GM18505 (cell line): ENCODE data around the gene EFHD1.
"Not testable (repeated sequence)": the region's sequence is repeated elsewhere in the genome, so short reads cannot be mapped to it uniquely, and the experiment has no call there.

ENCODE experiments used
- ATAC-seq: cut with Tn5 transposase; IDR thresholded peaks from one replicate; pipeline ENCODE4 v1.9.1; 2021; ENCODE audit not compliant: unreplicated experiment
- POLR2A ChIP-seq: IDR thresholded peaks from 4 replicates; pipeline ENCODE4 v1.6.1; 2011; ENCODE audit warnings: borderline replicate concordance; ENCODE audit not compliant: insufficient read depth, insufficient read length; ENCODE audit errors: extremely low read depth

EFHD1 gene

DNA sequence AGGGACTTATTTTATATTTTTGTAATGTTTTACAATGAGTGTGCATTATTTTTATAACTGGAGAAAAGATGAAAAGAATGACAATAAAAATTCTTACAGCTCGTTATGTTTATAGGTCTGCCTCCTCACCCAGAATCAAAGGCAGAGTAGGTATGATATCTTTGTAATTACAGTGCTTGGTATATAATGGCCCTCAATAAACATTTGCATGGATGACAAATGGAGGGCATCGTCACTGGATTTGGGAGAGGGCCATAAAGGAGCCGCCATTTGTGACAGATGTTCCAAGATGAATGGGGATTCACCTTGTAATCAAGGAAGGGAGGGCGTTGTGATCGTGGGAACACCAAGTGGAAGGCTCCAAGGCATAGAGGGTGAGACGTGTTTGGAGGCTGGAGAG lies 41.1 kb downstream of the EFHD1 start:
- no peak for ATAC-seq
- no peak for TF ChIP-seq POLR2A

DNA sequence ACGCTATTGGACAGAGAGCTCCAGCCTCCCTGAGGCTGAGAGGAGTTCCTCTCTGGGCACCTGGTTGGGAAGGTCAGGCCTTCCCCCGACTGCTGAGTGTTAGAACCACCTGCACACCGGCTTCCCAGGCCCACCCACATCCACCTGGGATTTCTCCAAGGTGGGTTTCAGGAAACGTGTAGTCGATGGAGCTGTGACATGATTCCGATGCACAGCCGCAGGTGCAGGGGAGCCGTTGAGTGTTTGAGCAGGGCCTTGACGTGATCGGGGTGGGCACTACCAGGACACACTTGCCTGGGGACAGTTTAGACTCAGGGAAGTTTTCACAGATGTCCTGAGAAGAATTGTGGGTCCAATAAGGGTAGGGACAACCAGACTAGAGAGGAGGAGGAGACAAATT lies 42.0 kb downstream of the EFHD1 start:
- TF ChIP-seq POLR2A, result no peak
- no peak for ATAC-seq

DNA sequence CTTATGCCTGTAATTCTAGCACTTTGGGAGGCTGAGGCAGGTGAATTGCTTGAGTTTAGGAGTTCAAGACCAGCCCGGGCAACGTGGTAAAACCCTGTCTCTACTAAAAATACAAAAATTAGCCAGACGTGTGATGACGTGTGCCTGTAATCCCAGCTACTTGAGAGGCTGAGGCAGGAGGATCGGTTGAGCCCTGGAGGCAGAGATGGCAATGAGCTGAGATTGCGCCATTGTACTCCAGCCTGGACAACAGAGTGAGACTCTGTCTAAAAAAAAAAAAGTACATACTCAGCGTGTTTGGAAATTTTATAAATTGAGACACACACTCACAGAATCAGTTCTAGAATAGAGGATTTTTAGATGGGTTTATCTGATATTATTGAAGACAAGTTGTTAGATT lies 46.6 kb downstream of the EFHD1 start:
- TF ChIP-seq POLR2A, result no peak
- ATAC-seq, result no peak

DNA sequence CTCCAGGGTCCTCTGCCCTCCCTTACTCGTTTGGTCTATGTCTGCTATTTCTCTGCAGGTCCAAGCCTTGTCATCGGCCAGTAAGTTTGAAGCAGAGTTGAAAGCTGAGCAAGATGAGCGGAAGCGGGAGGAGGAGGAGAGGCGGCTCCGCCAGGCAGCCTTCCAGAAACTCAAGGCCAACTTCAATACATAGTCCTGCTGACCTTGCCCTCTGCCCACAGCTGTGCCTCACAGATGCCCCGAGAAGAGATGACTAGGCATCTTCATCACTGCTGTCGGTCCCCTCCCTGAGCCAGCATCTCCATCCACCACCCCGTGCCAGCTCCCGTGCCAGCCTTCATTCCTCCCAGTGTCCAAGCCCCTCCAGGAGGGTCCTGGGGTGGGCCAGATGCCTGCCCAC lies 48.1 kb downstream of the EFHD1 start:
- ATAC-seq, result no peak

DNA sequence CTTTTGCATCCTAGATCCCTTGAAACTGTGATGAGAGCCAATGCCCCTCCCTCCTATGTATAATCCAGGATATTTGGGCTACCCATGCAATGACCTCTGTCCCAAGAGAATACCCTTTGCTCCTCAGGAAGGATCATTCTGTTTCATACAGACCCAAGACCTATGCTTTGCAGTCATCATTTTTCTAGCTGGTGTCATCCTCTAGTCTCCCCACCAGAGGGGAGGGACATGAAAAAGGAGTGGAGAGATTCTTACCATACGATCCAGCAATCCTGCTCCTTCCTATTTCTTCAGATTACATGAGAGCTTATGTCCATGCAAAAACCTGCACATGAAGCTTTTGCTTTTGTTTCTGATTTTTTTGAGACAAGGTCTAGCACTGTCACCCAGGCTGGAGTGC lies 50.0 kb downstream of the EFHD1 start:
- TF ChIP-seq POLR2A, result no peak

More for the DNA sequence above, 48.1 kb downstream of the EFHD1 start:
- TF ChIP-seq POLR2A, result no peak

DNA sequence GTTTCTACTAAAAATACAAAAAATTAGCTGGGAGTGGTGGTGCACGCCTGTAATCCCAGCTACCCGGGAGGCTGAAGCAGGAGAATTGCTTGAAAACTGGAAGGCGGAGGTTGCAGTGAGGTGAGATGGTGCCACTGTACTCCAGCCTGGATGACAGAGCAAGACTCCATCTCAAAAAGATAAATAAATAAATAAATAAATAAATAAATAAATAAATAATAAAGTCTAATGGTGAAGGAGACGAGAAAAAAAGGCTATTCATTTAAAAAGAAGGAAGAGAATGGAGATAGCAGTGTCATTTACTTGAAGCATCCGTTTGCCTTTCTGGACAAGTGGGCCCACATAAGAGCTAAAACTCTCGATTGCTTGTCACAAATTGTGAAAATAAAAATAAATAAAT lies 52.0 kb downstream of the EFHD1 start:
- ATAC-seq, result not testable (repeated sequence)

More for the DNA sequence above, 50.0 kb downstream of the EFHD1 start:
- no peak for ATAC-seq

DNA sequence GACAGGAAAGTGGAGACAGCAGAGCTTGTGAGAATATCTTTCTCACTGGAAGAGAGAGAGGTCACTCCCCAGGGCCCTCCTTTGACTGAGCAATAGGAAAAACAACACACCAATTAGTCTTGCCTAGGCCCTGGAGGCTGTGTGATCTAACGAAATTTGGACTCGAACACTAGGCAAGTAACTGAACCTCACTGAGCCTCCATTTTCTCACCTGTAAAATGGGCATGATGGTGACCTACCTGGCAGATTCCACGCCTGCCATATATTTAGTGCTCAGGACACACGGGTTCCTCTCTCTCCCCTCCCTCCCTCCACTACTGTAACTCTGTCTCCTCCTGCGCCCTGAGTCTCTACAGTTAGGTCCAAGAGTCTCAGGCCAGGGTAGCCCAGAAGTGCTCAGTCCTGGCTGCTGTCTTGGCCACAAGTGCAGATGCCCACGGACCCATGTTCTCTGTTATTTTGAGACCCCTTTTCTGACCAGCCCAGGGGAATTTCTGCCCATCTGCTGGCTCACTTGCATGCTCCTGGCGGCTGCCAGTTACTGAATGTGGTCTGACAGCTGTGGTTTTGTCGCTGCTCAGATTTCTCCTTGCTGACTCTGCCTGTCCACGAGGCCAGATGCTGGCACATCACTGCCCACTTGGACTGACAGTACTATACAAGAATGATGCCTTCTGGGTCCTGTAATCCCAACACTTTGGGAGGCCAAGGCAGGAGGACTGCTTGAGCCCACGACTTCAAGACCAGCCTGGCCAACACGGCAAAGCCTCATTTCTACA lies 54.2 kb downstream of the EFHD1 start:
- TF ChIP-seq POLR2A, result no peak
- ATAC-seq, result no peak

DNA sequence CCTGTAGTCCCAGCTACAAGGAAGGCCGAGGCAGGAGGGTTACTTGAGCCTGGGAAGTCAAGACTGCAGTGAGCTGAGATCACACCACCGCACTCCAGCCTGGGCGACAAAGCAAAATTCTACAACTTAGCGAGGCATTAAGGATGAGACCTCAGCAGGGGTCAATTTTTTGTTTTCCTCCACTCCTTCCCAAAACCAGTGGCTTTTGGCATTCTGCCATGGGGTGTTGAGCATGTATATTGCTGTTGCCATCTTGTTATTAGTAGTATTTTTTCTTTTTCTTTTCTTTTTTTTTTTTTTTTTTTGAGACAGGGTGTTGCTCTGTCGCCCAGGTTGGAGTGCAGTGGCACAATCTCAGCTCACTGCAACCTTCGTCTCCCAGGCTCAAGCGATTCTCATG lies 54.8 kb downstream of the EFHD1 start:
- TF ChIP-seq POLR2A, result no peak
- ATAC-seq, result no peak

DNA sequence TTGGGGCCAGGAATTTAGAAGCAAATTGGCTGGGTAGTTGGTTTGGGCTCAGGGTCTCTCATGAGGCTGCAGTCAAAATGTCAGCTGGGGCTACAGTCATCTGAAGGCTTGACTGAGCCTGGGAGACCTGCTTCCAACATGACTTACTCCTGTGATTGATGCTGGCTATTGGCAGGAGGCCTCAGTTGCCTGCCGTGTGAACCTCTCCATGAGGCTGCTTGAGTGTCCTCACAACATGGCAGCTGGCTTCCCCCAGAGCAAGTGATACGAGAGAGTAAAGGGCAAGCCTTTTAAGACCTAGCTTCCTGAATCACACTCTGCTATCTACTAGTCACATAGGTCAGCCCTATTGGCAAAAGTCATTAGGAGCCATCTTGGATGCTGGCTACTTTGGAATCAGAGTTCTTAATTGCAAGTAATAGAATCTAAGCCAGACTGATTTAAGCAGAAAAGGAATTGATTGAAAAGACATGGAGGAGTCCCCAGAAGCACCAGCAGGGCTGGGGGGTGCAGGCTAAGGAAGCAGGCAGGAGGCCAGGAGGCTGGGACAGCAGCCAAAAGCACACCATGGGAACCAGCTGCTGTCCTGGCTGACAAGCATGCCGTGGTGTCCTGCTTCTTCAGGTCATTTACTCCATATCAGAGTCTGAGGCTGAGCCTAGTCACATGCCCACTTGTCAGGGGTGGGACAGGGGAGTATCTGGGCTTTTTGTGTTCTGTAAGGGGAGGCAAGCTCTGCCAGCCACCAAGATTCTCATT lies 55.9 kb downstream of the EFHD1 start:
- no peak for ATAC-seq
- TF ChIP-seq POLR2A, result no peak

DNA sequence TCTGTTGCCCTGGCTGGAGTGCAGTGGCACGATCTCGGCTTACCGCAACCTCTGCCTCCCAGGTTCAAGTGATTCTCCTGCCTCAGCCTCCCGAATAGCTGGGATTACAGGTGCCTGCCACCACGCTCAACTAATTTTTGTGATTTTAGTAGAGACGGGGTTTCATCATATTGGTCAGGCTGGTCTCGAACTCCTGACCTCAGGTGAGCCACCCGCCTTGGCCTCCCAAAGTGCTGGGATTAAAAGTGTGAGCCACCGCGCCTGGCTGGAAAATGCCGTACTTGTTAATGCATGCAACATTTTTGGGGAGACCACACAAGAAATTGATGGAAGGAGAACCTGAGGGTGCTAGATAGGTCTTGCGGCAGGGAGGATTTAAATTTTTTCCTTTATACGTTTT lies 57.7 kb downstream of the EFHD1 start:
- ATAC-seq, result not testable (repeated sequence)

DNA sequence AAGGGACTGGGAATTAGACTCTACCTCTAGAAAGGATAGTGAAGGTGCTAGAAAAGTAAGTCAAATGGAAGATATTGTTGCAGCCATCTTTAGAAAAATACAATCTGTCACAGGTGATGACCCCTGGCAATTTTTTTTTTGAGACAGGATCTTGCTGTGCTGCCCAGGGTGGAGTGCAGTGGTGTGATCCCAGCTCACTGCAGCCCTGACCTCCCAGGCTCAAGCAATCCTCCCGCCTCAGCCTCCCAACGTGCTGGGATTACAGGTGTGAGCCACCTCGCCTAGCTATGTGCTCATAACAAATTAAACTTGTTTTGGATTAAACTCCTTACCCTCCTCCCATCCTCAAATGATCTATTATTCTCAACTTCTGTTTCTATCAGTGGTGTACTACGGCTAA lies 59.9 kb downstream of the EFHD1 start:
- no peak for TF ChIP-seq POLR2A
- ATAC-seq, result no peak

DNA sequence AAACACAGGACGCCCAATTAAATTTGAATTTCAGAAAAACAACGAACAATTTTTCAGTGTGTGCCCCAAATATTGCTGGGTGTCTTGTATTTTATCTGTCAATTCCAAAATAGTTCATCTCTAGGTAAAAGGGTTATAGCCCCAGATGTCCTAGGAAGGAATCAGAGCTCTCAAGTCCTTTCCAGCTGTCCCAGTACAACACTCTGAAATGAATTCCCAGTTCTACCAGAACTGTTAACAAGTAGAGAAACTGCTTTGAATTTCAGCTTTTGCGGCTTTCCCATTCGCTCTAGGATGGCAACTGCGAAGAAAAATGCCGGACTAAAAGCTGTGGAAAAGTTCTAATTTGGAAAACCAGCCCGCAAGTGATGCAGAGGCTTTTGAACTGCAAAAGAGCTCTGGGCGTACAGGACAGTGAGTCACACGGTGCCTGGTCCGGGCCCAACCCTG lies 63.2 kb downstream of the EFHD1 start:
- TF ChIP-seq POLR2A, result no peak
- ATAC-seq, result no peak

DNA sequence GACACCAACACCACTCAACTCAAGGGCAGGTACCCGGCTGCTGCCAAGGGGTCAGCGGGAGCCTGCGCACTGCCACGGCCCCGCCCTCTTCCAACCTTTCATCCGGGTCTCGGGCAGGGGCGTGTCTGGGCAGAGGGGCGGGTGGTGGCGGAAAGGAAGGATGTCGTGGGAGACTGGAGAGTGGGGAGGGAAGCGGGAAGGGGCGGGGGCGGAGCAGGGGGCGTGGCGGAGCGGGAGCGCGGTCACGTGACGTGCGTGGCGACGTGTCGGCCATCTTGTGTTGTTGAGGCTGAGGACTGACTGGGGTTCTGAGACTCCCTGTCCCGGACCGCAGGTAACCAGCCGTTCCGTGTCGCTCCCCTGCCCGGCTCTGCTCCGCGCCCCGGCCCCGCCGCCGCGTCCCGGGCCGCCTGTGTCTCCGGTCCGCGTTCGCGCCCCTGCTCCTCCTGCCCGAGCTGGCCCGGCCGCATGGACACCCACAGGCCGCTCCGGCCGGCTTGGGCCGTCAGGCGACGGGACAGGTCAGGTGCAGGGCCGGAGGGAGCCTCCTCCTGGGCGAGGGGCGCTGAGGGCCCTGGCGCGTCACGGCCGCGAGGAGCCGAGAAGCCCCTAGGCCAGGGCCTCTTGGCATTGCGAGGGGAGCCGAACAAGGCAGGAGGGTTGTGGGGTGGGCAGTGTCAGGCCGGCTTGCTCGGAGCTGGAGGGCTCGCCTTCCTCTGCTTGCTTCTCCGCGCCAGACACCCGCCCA lies 63.8 kb downstream of the EFHD1 start, which contains the start of gene GIGYF2:
TSS of gene GIGYF2 (plus strand) at position 273 of the 748 bp plus-strand sequence. CDS start 37,867 bp downstream, outside the sequence.
- TF ChIP-seq POLR2A, result peak; percentile 78

DNA sequence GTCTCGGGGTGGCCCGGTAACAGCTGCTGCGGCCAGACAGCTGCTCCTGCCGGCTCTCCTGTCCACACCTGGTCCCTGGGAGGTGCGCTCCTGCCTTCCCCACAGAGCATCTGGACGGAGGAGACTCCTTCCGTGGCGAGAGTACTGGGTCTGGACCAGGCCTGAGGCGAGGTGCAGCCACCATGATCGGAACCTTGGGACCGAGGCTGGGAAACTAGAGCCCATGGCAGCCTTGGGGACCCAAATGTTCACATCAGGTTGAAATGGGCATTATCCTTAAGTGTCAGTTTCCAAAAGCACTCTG lies 64.4 kb downstream of the EFHD1 start:
- no peak for ATAC-seq
- no peak for TF ChIP-seq POLR2A

More for the DNA sequence above, 63.8 kb downstream of the EFHD1 start, which contains the start of gene GIGYF2:
- ATAC-seq, result peak; percentile 83
